Measurements from ENCODE around the gene GALNT18.
A peak's percentile ranks its signal among the peaks of the same experiment; 100 is the strongest.

Gene GALNT18
- long read RNA-seq, donor 1, transcript GALNT18-201 (11 exons, 2,504 nt) = major isoform, 13 of 13 reads
- long read RNA-seq, donor 1, partial matches to known transcripts = 0 of 13 reads
- long read RNA-seq, donor 1, other reads (novel, unspliced or antisense) = 0 of 13 reads
- long read RNA-seq, donor 2, transcript GALNT18-201 (11 exons, 2,504 nt) = major isoform, 12 of 12 reads
- long read RNA-seq, donor 2, partial matches to known transcripts = 0 of 12 reads
- long read RNA-seq, donor 2, other reads (novel, unspliced or antisense) = 0 of 12 reads
- long read RNA-seq, donor 3, partial matches to known transcripts = 6 of 10 reads
- long read RNA-seq, donor 3, other reads (novel, unspliced or antisense) = 0 of 10 reads
- long read RNA-seq, donor 4, transcript GALNT18-201 (11 exons, 2,504 nt) = major isoform, 10 of 10 reads
- long read RNA-seq, donor 4, partial matches to known transcripts = 0 of 10 reads
- long read RNA-seq, donor 4, other reads (novel, unspliced or antisense) = 0 of 10 reads
- long read RNA-seq, donor 5, transcript GALNT18-201 (11 exons, 2,504 nt) = major isoform, 10 of 10 reads
- long read RNA-seq, donor 5, partial matches to known transcripts = 0 of 10 reads
- long read RNA-seq, donor 5, other reads (novel, unspliced or antisense) = 0 of 10 reads
- long read RNA-seq, donor 6, transcript GALNT18-201 (11 exons, 2,504 nt) = major isoform, 10 of 10 reads
- long read RNA-seq, donor 6, partial matches to known transcripts = 0 of 10 reads
- long read RNA-seq, donor 6, other reads (novel, unspliced or antisense) = 0 of 10 reads
- long read RNA-seq, donor 7, transcript GALNT18-201 (11 exons, 2,504 nt) = major isoform, 13 of 21 reads
- long read RNA-seq, donor 7, partial matches to known transcripts = 8 of 21 reads
- long read RNA-seq, donor 7, other reads (novel, unspliced or antisense) = 0 of 21 reads
- long read RNA-seq, donor 8, transcript GALNT18-201 (11 exons, 2,504 nt) = major isoform, 18 of 18 reads
- long read RNA-seq, donor 8, partial matches to known transcripts = 0 of 18 reads
- long read RNA-seq, donor 8, other reads (novel, unspliced or antisense) = 0 of 18 reads

DNA sequence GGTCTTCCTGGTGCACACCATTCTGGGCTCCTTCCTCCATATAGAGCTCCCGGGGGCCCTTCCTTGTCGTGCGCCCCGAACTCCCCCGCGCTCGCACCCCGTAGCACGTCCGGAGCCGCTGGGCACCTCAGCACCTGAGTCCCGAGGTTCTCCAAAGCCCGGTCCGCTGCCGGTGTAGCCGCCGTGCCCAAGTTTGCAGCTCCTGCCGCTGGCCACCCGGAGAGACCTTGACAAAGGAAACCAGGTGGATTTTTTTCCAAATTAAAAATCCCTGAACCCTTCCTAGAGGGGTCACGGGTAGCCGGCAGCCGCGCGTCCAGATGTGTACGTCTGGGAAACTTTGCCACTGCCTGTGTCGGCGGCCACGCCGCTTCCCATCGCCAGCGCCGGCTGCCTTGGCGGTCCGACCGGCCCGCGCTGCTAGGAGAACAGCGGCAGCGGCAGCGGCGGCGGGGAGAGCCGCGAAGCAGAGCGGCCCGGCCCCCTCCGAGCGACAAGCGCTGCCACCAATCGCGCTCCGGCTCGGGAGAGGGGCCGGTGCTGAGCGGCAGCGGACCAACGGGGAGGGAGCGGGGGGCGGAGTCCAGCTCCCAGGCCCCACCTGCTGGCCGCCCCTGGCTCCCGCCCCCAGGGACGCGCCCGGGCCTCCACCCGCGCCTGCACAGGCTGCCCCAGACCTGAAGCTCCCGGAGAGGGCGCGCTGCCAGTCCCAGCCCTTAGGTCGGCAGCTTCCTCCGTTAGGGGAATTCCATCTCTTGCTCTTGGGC lies at the start of gene GALNT18:
Gene GALNT18, minus strand, starts transcription at position 433 of the 767 bp plus-strand sequence.
- peak; percentile 91 for DNase-seq

GRCh38 chr11:11670574-11670973 lies 48.8 kb upstream of the GALNT18 start:
- no peak for DNase-seq

- DNase-seq = no peak
Observed at GRCh38 chr11:11669233-11669846, 47.5 kb upstream of the GALNT18 start.

DNA sequence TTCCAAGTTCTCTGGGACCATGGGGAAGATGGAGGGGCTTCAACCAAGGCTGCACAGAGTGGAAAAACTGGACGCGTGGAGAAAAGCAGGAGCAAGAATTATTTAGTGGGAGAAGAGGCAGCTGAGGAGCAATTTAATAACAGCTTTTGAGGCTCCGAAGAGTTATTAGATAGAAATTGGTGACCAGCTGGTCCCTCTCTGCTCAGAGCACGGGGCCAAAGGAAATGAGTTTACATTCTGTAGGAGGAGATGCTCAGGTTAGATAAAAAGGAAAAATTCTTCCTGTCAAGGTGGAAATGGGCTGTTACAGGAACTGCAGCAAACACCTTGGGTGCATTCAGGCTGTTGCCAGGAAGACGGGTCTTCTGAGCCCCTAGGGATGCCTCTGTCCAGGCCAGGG lies 47.0 kb upstream of the GALNT18 start:
- no peak for DNase-seq

DNA sequence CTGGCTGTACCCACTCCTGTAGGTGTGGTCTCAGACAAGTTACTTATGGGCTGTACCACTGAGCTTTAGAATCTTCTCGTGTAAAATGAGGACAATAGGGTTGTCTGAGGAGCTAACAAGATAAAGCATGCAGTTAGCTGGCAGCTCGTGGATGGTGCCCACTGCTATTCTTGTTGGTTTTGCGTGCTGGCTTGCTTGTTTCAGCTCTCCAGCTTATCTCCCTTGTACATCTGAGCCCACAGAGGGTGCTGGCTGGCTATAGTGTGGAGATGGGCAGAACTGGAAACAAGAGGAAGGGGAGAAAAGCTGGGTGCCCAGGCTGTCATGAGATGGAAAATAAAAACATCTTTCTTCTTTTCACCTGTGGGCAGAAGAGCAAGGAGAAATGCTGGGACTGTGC lies 46.5 kb upstream of the GALNT18 start:
- no peak for DNase-seq

DNA sequence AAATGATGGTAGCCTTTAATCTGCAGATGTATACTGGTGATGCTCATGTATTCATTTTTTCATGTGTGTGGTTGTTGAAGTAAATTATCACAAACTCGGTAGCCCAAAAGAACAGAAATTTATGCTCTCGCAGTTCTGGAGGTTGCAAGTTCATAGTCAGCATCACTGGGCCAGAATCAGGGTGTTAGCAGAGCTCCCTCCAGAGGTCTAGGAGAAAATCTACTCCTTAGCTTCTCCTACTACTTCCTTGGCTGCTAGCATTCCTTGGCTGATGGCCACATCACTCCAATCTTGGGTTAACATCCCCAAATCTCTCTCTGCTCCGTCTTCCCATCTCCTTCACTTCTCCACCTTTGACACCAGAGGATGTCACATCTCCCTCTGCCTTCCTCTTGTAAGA lies 45.3 kb upstream of the GALNT18 start:
- DNase-seq = no peak

DNA sequence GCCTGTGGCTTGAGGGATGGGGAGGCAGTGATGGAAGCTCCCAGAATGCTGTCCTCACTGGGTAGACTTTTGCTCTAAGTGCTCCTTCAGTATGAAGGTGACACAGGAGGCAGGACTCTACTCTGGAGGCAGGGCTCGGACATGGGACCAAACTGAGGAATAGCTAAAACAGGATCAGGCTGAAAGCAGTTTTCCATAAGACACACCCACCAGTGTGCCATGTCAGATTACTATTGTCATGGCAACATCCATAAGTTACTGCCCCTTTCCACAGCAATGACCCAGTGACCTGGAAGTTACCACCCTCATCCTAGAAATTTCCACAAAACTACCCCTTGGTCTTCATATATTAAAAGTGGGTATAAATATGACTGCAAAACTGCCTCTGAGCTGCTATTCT lies 43.6 kb upstream of the GALNT18 start:
- no peak for DNase-seq

GRCh38 chr11:11663907-11664306 lies 42.1 kb upstream of the GALNT18 start:
- DNase-seq = no peak

DNA sequence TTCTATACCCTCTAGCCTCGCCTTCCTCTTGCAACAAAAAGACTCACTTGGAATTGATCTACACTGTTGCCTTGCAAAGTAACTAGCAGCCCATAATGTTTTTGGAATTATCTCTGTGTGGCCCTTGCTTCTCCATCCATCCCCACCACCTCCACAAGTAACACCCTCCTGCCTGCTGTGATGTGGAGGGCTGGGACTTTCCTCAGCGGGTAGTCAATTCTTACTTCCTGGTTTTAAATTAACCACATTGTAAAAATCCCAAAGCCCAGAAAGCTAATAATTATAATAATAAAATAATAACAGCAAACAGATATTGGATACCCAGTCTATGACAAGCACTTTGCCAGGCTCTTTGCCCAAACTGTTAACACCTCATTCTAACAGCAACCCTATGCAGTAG lies 40.8 kb upstream of the GALNT18 start:
- no peak for DNase-seq

DNA sequence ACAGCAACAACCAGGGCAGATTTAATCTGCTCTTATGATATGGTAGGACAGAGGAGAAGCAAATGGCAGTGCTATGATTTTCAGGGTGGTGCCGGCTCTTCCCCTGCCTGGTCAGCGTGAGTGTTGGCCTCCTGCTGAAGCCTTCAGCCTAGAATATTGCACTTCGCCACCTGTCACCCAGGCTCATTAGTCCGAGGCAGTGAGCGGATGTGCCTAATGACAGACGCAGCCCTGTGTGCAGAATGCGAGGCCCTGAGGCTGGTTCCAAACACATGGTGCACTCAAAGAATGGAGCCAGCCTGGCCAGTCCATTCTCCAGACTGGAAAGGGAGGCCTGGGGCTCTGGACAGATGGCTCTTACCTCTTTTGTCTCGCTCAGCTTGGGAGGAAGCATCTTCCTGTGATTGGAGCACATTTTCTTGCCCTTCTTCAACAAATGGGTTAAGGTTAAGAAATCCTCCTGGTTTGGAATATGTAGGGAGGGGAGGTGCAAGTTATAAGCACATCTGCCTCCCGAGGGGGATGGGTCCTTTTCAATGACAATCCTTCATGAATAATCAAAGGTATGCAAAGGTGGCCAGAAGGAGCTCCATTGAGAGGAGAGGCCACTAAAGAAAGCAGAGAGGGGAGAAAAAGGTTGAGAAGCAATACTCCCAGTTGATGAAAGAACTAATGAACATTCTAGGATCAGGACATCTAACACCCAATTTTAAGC lies 39.7 kb upstream of the GALNT18 start:
- peak; percentile 5 for DNase-seq

DNA sequence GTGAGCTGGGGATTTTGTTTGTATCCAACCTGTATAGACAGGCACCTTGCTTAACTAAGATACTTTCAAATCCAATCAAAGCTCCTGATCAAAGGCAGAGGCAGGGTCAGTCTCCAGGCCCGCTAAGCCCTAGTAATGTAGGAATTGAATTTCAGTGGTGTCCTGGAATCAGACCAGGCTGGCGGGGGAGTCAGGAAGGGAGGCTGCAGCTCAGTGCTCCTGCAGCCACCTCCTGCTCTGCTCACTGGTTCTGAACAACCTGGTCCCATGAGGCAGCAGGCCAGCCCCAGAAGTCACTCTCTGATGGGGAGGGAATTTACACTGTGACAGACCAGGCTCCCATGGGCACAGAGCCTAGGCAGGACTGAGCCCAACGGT lies 38.5 kb upstream of the GALNT18 start:
- DNase-seq = peak; percentile 34

GRCh38 chr11:11659567-11660362 lies 38.0 kb upstream of the GALNT18 start:
- DNase-seq = no peak

DNA sequence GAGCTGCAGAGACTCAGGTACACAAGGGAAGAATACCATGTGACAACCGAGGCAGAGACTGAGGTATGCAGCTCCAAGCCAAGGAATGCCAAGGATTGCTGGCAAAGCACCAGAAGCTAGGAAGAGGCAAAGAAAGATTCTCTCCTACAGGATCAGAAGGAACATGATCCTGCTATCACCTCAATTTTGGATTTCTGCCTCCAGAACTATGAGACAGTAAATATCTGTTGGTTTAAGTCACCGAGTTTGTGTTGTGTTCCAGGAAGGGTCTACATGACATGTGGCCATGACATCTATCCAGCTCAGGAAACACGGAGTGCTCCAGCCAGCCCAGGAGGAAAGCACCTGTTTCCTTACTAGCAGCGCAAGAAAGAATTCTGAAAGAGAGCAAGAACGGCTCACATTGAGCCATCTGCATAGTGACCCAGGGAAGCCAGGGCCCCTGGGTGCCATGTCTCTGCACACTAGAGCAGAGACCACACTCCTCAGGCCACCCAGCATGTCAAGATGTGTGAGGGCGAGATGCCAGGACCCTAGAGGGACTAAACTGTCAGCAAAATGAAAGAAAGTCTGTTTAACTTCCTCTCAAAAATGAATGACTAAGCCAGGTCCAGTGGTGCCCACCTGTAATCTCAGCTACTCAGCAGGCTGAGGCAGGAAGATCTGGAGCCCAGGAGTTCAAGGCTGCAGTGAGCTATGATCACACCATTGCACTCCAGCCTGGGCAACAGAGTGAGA lies 35.6 kb upstream of the GALNT18 start:
- DNase-seq = no peak

DNA sequence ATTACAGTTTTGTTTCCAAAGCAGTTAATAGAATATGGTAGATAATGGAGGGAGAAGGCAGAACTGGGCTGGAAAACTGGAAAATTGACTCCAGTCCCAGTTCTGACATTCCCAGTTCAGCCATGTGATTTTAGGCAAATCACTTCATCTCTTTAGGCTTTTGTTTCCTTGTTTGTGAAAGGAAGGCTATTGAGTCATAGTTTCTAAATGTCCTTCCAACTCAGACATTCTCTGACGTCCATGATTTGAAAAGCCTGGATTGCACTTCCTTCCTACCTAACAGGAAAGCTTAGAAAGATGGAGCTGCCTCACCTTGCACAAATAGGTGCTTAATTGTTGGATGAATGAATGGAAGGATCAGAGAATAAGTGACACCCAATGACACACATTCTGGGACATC lies 19.8 kb upstream of the GALNT18 start:
- DNase-seq = no peak

DNA sequence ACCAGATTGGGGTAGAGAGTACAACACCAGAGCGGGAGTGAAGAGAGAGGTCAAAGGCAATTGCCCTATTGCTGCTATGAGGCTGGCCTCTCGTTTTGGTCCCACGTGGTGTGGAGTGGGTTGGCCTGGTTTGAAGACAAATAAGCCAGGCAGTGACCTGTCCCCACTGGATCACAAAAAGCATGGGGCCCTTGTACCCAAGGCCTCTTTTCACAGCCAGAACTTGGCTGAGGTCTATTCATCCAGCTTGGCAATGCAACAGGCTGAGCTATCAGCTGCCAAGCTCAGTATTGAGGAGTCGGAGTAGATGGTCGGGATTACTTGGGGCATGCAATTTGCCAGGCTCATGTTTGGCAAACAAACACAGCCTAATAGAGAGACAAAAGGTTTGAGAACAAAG lies 19.2 kb upstream of the GALNT18 start:
- DNase-seq = no peak

GRCh38 chr11:11640152-11640551 lies 18.3 kb upstream of the GALNT18 start:
- DNase-seq = no peak

GRCh38 chr11:11636671-11637070 lies 14.9 kb upstream of the GALNT18 start:
- no peak for DNase-seq

DNA sequence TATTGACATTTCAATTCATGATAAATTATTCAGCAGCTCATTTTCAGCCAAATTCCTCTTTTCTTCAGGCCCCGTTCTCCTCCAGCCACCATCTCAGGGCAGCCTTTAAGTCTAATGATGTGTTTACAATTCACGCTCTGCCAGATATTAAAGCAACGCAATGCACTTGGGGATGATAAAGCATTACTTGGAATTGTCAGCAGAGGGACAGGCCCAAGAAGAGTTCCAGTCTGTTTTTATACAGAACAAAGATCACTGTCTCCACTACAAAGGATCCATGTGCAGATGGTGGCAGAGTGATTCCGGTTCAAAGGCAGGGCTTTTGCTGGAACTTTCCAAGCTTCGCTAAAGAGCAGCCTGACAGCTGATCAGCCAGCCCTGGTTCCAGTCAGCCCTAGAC lies 13.6 kb upstream of the GALNT18 start:
- DNase-seq = no peak

GRCh38 chr11:11629368-11629767 lies 7.6 kb upstream of the GALNT18 start:
- no peak for DNase-seq

DNA sequence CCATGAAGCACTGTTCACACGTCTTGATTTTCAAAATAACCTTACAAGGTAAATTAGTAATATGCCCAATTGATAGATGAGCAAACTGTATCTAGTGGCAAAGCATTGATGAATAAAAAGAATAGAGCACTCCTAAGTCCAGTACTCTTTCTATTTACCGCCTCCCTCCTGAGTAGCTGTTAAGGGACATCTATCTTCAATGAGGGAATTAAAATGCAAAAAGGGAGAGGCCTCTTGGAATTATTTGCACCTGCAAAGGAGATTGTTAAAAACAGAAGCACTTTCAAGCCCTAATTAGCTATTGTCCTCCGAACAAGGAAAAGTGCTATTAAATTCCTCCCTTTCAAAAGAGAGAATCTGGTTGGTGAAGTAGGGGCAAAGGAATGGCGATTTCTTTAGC lies 6.8 kb upstream of the GALNT18 start:
- no peak for DNase-seq

Data from right kidney (tissue), 9 donors.